Vagina (tissue), 2 donors: ENCODE measurements around the gene TRIM65.

Experiments
- POLR2AphosphoS5 ChIP-seq, 2 donors: sonication (generic); formaldehyde crosslinking; IDR thresholded peaks; one replicate each; pipeline ENCODE4 v1.9.0; 2017; ENCODE audit warnings: antibody characterized with exemption in 2 of 2, mild to moderate bottlenecking in 2 of 2, low read depth in 1 of 2; ENCODE audit not compliant: insufficient read depth in 1 of 2
- TF ChIP-seq, protein P1 (sequence below), 3 experiments: fragments of 450-650 bp in 2 of 3; fragments of 200-600 bp in 1 of 3; sonication (generic) in 1 of 3; IDR thresholded peaks; one replicate each; pipeline ENCODE4 v1.5.1; 2017 to 2019; ENCODE audit warnings: antibody characterized with exemption in 3 of 3, mild to moderate bottlenecking in 2 of 3, moderate library complexity in 2 of 3

DNA sequence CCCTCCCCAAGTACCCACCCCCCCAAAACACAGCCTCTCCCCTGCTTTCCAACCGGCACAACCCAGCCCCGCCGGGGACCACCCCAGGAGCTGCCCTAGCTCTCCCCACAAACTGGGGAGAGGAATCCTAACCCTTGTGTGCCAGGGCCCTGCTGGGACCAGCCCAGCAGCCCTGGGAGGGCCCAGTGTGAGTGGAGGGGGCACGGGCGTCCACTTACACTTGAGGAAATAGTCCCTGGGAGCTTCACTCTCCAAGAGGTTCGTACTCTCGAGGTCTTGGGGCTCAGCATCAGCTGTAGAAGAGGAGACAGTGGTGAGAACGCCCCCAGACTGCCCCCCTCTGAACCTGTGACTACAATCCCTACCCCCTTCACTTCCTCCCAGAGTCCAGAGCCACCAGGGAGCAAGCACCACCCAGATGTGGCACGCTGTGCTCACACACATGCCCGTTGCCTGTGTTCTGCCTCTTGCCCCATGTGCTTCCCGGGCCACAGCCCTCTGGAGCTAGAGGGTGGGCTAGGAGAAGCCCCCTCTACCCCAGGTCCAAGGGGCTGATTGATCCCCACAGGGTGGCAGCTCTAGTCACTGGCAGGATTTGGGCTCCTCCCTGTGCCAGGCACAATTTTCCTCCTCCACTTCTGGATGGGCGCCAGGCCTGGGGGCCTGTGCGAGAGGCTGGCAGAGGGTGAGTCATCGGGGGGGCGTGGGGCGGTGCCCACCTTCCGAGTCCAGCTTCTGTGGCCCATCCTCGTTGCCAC is 21.4 kb downstream of the TRIM65 start:
- TF ChIP-seq POLR2AphosphoS5 (IDR thresholded peaks at IDR 0.05; ENCODE audit: insufficient read depth in 1 of 2, low read depth in 1 of 2) = no peak
- TF ChIP-seq, protein P1, sequence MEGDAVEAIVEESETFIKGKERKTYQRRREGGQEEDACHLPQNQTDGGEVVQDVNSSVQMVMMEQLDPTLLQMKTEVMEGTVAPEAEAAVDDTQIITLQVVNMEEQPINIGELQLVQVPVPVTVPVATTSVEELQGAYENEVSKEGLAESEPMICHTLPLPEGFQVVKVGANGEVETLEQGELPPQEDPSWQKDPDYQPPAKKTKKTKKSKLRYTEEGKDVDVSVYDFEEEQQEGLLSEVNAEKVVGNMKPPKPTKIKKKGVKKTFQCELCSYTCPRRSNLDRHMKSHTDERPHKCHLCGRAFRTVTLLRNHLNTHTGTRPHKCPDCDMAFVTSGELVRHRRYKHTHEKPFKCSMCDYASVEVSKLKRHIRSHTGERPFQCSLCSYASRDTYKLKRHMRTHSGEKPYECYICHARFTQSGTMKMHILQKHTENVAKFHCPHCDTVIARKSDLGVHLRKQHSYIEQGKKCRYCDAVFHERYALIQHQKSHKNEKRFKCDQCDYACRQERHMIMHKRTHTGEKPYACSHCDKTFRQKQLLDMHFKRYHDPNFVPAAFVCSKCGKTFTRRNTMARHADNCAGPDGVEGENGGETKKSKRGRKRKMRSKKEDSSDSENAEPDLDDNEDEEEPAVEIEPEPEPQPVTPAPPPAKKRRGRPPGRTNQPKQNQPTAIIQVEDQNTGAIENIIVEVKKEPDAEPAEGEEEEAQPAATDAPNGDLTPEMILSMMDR (IDR thresholded peaks at IDR 0.05) = no peak
